Esophagus muscularis mucosa (tissue), 3 donors: Measurements from ENCODE around the gene RNASE12.

Experiments used
- CTCF ChIP-seq, 3 experiments: fragments of 200-600 bp in 2 of 3; fragments of 450-650 bp in 1 of 3; sonication (generic) in 2 of 3; IDR thresholded peaks; one replicate each; pipeline ENCODE4 v1.5.1; 2017 to 2019; ENCODE audit warnings: antibody characterized with exemption in 3 of 3, mild to moderate bottlenecking in 2 of 3, moderate library complexity in 1 of 3
- POLR2A ChIP-seq: fragments of 450-650 bp; IDR thresholded peaks from one replicate; pipeline ENCODE4 v1.6.1; 2017; ENCODE audit warnings: antibody characterized with exemption, moderate library complexity, mild to moderate bottlenecking, low read depth
- POLR2AphosphoS5 ChIP-seq, 2 donors: sonication (generic); formaldehyde crosslinking; IDR thresholded peaks; one replicate each; pipeline ENCODE4 v1.6.1; 2017; ENCODE audit warnings: antibody characterized with exemption in 2 of 2

- TF ChIP-seq CTCF (IDR thresholded peaks at IDR 0.05) (no peak), POLR2A (no peak), POLR2AphosphoS5 (IDR thresholded peaks at IDR 0.05) (no peak)
These were observed 15.7 kb upstream of the RNASE12 start for GRCh38 chr14:20606902-20607242.
